Stimulated activated CD4-positive, alpha-beta T cell treated with anti-CD3 and anti-CD28 coated beads, Interleukin-4, amount 100 ng/mL, for 24 hours (primary cell): Measurements from ENCODE around the gene LY6G6C.

ENCODE experiments used
- DNase-seq: peaks from one replicate; pipeline ENCODE4 v3.0.0-alpha.2; 2020

The LY6G6C gene

GRCh38 chr6:31740397-31741223 is 19.1 kb upstream of the LY6G6C start:
- no peak for DNase-seq

DNA sequence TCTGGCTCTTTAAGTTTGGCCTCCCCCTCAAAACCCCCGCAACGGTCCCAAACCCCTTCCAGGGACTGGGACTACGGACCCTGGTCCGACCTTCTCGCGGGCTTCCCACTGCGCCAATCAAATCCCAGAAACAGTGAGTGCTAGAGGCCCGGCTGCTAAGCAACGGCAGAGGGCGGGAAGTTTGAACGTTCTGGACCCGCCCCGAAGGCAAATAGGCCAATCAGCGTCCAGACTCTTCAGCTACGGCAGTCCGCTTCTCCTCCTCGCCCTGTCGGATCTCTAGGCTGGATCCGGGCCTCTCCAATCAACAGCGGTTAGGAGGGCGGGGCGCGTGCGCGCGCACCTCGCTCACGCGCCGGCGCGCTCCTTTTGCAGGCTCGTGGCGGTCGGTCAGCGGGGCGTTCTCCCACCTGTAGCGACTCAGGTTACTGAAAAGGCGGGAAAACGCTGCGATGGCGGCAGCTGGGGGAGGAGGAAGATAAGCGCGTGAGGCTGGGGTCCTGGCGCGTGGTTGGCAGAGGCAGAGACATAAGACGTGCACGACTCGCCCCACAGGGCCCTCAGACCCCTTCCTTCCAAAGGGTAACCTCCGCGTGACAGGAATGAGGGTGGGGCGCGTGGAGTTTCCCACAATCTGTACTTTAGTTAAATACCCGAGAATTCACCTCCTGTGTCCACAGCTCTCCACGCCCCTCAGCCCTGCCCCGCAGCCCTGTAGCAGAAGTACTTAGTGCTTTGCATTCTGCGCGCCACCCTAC is 18.3 kb upstream of the LY6G6C start, which contains the start of gene MSH5:
TSS of gene MSH5 (plus strand) at position 367 of the 758 bp plus-strand sequence. CDS start 462 bp downstream, outside the sequence.
- DNase-seq = peak; percentile 97

- peak; percentile 62 for DNase-seq
Measured at GRCh38 chr6:31737991-31738979, 16.7 kb upstream of the LY6G6C start.

DNA sequence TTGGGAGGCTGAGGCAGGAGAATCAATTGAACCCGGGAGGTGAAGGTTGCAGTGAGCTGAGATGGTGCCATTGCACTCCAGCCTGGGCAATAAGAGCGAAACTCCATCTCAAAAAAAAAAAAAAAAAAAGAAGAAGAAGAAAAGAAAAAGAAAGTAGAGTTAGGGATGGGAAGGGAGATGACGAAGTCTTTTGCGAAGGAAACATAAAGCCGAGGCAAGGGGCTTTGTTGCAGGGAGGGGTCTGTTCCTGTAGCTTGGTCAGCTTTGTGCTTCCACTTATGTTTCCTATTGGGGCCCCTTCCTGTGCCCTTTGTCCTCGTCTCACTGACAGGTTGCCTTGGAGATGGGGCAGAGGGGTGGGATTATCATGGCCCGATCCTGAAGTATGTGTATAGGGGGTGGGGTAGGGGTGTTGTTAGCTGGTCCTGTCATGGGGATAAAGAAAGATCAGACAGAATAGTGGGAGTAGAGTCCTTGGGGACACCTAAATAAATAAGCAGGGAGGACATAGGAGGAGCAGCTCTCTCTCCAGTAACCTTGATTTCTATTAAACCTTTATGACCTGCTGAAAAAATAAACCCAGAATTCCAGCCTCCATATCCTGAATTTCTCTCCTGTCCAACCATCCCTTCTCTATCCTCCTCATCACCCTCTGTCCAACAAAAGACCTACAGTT is 15.9 kb upstream of the LY6G6C start:
- DNase-seq = no peak

DNA sequence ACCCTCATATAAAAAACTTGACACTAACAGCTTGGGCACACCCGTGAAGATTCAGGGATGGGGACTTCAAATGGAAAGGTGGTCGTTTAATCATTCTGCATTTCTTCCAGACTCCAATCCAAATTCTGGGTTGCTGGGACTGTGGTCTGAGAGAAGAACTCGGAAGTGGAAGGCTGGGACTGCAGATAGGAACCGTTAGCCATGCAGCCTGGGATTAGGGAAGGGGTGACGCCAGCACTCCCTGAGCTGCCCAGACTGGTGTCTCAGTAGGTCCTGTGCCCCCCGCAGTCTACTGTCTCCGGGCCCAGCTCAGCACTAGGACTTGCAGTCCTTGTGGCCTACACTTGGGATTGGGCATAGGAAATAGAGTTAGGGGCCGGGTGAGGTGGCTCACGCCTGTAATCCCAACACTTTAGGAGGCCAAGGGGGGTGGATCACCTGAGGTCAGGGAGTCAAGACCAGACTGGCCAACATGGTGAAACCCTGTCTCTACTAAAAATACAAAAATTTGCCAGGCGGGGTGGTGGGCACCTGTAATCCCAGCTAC is 15.3 kb upstream of the LY6G6C start:
- no peak for DNase-seq

DNA sequence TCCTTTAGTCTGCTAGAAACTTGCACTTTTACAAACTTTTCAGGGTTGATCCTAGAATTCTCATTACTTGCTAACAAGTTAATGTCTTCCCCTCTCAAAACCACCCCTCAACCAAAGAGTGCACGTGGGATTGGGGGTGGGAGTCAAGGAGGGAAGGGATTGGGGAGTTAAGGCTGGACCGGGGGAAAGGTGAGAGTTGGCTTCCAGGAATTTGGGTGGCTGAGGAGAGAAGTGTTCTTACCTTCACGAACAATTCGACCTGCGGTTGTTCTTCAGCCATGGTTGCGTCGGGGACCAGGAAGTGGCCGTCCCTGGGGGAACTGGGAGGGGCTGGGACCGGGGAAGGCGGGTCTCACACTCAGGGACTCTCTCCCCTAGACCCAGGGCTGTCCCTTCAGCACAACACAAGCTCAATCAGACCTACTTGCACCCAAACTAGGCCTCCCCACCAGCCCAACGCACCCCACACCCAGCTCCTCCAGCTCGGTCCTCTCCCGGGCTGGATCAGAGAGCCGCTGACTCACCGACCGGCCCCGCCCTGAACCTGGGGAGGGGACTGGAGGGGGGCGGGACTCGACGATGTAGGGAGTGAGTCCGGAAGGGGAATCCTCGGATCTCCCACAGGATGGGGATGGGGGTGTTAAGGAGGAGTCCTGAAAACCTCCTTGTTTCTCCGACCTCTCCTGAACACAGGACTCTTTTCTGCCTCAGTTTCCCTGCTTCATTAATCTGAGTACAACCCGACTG is 14.6 kb upstream of the LY6G6C start, which contains the start of gene CLIC1:
TSS of gene CLIC1 (minus strand) at position 510 of the 747 bp plus-strand sequence. CDS start at position 280, 230 bp downstream.
- DNase-seq = peak; percentile 82

DNA sequence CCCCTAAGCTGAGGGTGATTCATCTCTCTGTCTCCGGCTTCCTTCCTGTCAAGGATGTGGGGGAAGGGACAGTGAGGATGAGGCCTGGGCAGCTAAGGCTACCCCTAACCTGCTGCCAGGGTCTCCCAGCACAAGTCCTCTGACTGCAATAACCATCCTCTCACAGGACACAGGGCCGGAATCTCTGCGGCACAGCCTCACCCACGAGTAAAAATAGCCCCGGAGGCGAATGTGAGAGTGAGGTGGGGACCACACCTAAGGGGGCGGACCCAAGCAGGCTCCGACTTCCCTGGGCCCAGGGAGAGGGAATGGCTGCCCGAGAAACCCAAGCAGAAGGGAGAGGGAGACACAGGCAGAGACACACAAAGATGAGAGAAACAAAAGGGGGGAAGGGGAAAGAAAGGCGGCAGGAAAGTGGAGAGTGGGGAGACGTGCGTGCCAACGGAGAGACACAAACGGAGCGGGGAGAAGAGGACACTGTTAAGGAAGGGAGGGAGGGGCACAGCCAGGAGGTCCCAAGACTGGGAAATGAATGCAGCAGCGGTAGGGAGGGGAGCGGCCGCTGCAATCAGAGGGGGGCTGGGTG is 13.4 kb upstream of the LY6G6C start:
- peak; percentile 62 for DNase-seq

- no peak for DNase-seq
Measured at GRCh38 chr6:31734247-31734820, 12.8 kb upstream of the LY6G6C start.

DNA sequence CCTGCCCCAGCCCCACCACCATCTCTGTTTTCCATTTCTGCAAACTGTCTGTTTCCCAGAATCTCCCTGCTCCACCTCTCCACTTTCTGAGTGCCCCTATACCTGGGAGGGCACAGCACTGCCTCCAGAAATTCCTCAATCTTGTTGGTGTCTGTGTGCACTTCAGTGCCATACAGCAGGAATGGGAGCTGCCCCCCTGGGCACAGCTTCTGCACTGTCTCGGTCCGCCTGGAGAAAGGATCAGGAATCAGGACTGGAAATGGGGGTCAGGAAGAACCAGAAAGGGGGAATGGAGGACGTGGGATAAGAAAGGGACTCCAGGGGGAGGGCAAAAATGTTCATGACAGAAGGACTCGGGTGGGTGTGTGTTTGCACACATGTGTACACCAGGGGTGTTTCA is 12.2 kb upstream of the LY6G6C start:
- no peak for DNase-seq

DNA sequence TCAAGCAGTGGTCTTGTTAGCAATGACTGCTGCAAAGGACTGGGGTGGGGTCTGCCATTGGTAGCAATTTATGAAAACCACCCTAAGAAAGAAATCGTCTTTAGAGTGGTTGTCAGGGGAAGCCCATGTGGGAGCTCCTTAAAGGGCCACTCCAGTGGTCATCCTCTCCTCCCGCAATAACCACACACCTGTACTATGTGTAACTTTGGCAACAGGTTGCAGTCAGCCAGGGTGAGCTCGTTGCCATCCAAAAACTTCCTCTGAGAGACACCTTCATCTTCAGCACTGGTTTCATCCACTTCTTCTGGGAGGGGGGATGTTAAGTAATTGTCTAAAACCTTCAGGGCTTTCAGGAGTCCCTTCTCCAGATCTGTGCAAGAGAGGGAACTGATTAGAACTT is 10.5 kb upstream of the LY6G6C start:
- DNase-seq = no peak

DNA sequence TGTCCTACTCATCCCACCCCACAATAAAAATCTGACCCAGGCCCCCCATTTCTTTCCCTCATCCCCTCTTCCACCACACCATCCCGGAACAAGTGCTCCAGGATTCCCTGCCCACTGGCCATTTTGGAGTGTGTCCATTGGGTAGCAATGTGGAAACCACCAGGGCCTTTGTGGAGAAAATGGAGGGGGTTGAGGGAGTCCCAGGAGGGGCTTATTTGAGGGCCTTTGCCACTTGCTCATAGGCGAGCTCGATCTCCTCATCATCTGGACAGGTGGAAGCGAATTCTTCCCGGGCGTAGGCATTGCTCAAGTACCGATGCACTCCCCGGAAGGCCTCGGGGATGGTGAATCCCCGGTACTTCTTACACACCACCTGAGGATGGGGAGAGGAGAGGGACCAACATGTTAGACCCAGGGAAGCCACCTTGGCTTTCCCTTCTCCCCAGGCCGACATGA is 9.1 kb upstream of the LY6G6C start:
- no peak for DNase-seq

DNA sequence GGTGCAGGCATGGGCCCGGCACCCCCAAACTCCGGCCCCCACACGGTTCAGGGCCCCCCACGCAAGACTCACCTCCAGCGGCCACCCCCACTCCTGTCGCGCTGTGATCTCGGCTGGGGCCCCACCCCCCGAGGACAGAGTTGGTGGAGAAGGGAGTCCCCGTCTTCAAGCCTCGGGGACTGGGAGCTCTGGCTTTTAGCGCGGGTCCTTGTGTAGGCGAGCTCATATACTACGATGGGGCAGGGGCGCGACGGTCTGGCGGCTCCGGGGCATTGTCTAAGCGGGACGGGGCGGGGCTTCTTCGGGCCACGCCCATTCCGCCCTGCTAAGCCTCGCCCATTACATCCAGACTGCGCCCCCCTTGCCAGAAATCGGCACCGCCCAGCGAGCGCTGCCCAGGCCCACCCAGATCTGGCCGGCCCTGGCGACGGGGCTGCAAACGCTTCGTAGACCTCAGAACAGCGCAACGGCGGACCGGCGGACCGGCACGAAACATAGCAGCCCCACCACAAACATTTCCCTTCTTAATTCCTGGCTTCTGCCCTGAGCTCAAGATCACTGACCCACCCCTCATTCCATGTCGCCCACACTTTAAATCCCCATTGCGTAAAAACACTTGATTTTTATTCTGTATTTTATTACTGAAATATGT is 8.6 kb upstream of the LY6G6C start:
- peak; percentile 56 for DNase-seq

- DNase-seq = peak; percentile 80
Measured at GRCh38 chr6:31729515-31729978, 8.0 kb upstream of the LY6G6C start.

GRCh38 chr6:31728767-31729514 is 7.4 kb upstream of the LY6G6C start, which contains the start of gene DDAH2:
Gene DDAH2, minus strand, starts transcription at chr6:31729299. Its CDS starts 138 bp downstream, at chr6:31729161.
- no peak for DNase-seq

DNA sequence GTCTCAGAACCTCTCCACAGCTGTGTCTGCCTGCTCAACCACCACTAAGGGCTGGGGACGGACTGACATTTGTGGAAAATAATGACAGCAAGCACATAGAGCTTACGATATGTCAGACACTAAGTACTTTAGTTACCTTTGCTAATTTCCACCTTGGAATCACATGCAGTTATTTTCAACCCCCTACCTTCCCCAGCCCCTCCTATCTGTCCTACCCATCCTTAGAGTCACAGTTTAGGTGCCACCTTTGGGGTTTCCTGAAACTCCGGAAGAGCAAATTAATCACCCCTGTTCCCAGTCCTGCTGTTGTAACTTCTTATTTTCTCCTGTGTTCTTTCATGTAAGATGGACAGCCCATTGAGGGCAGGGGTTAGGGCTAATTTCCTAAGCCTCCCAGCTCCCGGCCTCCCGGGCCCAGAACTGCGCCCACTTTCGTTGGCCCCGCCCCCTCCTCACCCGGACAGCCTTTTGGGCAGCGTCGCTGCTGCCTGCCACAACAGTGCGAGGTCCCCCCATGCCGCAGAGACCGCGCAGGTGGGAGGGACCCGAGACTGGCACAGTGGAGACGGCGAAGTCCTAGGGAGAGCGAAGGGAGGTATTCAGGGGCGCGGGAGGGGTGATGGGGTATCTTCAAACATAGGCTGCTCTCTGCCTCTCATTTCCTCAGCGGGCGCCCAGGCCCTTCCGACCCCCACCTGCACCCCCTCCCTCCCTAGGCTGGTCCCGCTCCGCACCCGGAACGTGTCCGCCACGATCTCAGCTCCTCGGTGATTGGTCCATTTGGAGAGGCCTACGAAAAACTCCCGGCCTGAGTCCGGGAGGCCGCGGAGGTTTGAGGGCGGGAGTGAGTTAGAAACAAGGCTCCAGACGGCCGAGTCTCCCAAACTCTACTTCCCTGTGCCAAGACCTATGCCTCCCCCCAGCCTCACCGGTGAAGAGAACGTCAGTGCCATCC is 6.4 kb upstream of the LY6G6C start:
- no peak for DNase-seq

DNA sequence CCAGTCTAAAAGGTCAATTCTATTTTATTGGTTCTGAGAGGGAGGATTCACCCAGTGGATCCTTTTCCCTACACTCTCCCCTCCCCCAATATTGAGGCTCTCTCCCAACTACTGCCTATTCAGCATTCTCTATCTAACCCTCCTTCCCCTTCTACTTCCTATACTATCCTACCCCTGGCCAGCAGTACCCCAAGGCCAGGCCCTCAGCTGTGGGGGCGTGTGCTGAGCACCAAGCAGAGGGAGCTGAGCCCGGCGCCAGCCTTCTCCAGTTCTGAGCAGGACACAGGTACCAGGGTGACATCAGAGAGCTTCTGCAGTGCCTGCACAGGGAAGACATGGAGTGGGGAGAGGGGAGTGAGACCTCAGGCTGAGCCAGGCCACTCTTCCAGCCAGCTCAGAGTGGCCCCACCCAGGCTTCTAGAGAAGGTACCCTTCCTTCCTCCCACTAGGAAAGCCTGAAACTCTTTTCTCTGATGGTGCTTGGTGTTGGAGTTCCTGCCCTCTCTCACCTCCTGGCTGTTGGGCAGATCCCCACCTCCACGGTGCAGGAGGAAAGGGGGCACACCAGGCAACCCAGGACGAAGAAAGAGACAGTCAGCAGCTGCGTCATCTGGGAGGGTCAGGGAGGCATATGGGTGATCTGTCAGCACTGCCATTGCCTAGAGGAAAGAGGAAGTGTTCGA is 5.6 kb upstream of the LY6G6C start:
- DNase-seq = no peak
